HG03520 (cell line): ENCODE data around the gene RNF114.
"Not testable (repeated sequence)": the region's sequence is repeated elsewhere in the genome, so short reads cannot be mapped to it uniquely, and the experiment has no call there.

Source experiments
- ATAC-seq: cut with Tn5 transposase; IDR thresholded peaks from one replicate; pipeline ENCODE4 v1.9.1; 2021; ENCODE audit warnings: mild to moderate bottlenecking, moderate library complexity; ENCODE audit not compliant: unreplicated experiment

The RNF114 gene

GRCh38 chr20:49925901-49926454, 10.2 kb upstream of the RNF114 start:
- ATAC-seq: no peak

GRCh38 chr20:49928411-49929141, 7.6 kb upstream of the RNF114 start:
- no peak for ATAC-seq

- ATAC-seq: no peak
These were observed 7.1 kb upstream of the RNF114 start for GRCh38 chr20:49929142-49929494.

- no peak for ATAC-seq
These were observed 448 bp upstream of the RNF114 start for GRCh38 chr20:49935746-49936152.

- ATAC-seq: no peak
These were observed 1.1 kb downstream of the RNF114 start for GRCh38 chr20:49937027-49937929.

- ATAC-seq: no peak
These were observed 2.3 kb downstream of the RNF114 start for GRCh38 chr20:49938173-49939163.

- ATAC-seq: no peak
These were observed 5.3 kb downstream of the RNF114 start for GRCh38 chr20:49941456-49941855.

- ATAC-seq: no peak
These were observed 6.1 kb downstream of the RNF114 start for GRCh38 chr20:49942303-49942702.

GRCh38 chr20:49942942-49943341, 6.7 kb downstream of the RNF114 start:
- ATAC-seq: no peak

GRCh38 chr20:49945306-49945700, 9.1 kb downstream of the RNF114 start:
- no peak for ATAC-seq

GRCh38 chr20:49945701-49946477, 9.7 kb downstream of the RNF114 start:
- no peak for ATAC-seq

- no peak for ATAC-seq
These were observed 12.0 kb downstream of the RNF114 start for GRCh38 chr20:49948178-49948577.

GRCh38 chr20:49948809-49949507, 12.8 kb downstream of the RNF114 start:
- ATAC-seq: no peak

GRCh38 chr20:49951151-49951550, 15.0 kb downstream of the RNF114 start:
- ATAC-seq: no peak

- no peak for ATAC-seq
These were observed 19.0 kb downstream of the RNF114 start for GRCh38 chr20:49955167-49955566.

GRCh38 chr20:49955830-49956396, 19.7 kb downstream of the RNF114 start:
- ATAC-seq: not testable (repeated sequence)

GRCh38 chr20:49956689-49957088, 20.5 kb downstream of the RNF114 start:
- ATAC-seq: no peak

GRCh38 chr20:49957089-49957938, 21.1 kb downstream of the RNF114 start:
- not testable (repeated sequence) for ATAC-seq
